Mucosa of rectum (tissue), 2 donors: ENCODE results near the gene LGALS9B.
"Not testable (repeated sequence)": the region's sequence is repeated elsewhere in the genome, so short reads cannot be mapped to it uniquely, and the experiment has no call there.

ENCODE experiments used
- H3K27ac ChIP-seq, 2 donors: one replicate each; pipeline ENCODE4 v1.7.0; 2013; ENCODE audit warnings: inconsistent platforms in 2 of 2, low read depth in 2 of 2, low read length in 2 of 2
- H3K27me3 ChIP-seq, 2 donors: one replicate each; pipeline ENCODE4 v1.7.0; 2013; ENCODE audit warnings: low read length in 2 of 2; ENCODE audit not compliant: control insufficient read depth in 2 of 2, insufficient read depth in 2 of 2
- H3K36me3 ChIP-seq, 2 donors: one replicate each; pipeline ENCODE4 v1.7.0; 2013; ENCODE audit warnings: low read length in 2 of 2; ENCODE audit not compliant: control insufficient read depth in 2 of 2, insufficient read depth in 2 of 2
- H3K4me1 ChIP-seq, 2 donors: one replicate each; pipeline ENCODE4 v1.7.0; 2013; ENCODE audit warnings: low read length in 2 of 2, mild to moderate bottlenecking in 1 of 2; ENCODE audit not compliant: control insufficient read depth in 2 of 2, insufficient read depth in 2 of 2
- H3K4me3 ChIP-seq, 2 donors: one replicate each; pipeline ENCODE4 v1.7.0; 2013; ENCODE audit warnings: low read length in 2 of 2
- H3K9ac ChIP-seq, 2 donors: one replicate each; pipeline ENCODE4 v1.7.0; 2013; ENCODE audit warnings: low read length in 2 of 2, low read depth in 1 of 2, mild to moderate bottlenecking in 1 of 2
- H3K9me3 ChIP-seq, 2 donors: one replicate each; pipeline ENCODE4 v1.7.0; 2013; ENCODE audit warnings: low read length in 2 of 2; ENCODE audit not compliant: control insufficient read depth in 2 of 2
- donor health status: healthy.
- donor health status: Normal muscosa, but diverticular disease.

Gene LGALS9B

GRCh38 chr17:20418838-20419237 is 48.5 kb downstream of the LGALS9B start:
- not testable (repeated sequence) for H3K36me3 ChIP-seq, H3K27ac ChIP-seq, H3K4me1 ChIP-seq, H3K9me3 ChIP-seq, H3K4me3 ChIP-seq, H3K27me3 ChIP-seq, H3K9ac ChIP-seq

- H3K36me3 ChIP-seq, H3K4me1 ChIP-seq, H3K27me3 ChIP-seq, H3K9ac ChIP-seq, H3K9me3 ChIP-seq, H3K4me3 ChIP-seq, H3K27ac ChIP-seq: not testable (repeated sequence)
Observed at GRCh38 chr17:20417492-20418080, 49.8 kb downstream of the LGALS9B start.

- not testable (repeated sequence) for H3K36me3 ChIP-seq, H3K9me3 ChIP-seq, H3K9ac ChIP-seq
Observed at GRCh38 chr17:20416381-20416911, 50.9 kb downstream of the LGALS9B start.

GRCh38 chr17:20415479-20415878 is 51.9 kb downstream of the LGALS9B start:
- H3K27ac ChIP-seq, H3K4me1 ChIP-seq, H3K27me3 ChIP-seq, H3K36me3 ChIP-seq, H3K9ac ChIP-seq, H3K4me3 ChIP-seq, H3K9me3 ChIP-seq: not testable (repeated sequence)

More at GRCh38 chr17:20416381-20416911, 50.9 kb downstream of the LGALS9B start:
- not testable (repeated sequence) for H3K27me3 ChIP-seq, H3K27ac ChIP-seq, H3K4me1 ChIP-seq, H3K4me3 ChIP-seq

- H3K36me3 ChIP-seq, H3K27me3 ChIP-seq, H3K4me1 ChIP-seq, H3K4me3 ChIP-seq, H3K9ac ChIP-seq, H3K9me3 ChIP-seq, H3K27ac ChIP-seq: not testable (repeated sequence)
Observed at GRCh38 chr17:20401306-20402022, 65.9 kb downstream of the LGALS9B start.

GRCh38 chr17:20400559-20401305 is 66.6 kb downstream of the LGALS9B start:
- H3K4me1 ChIP-seq, H3K9me3 ChIP-seq, H3K27ac ChIP-seq, H3K4me3 ChIP-seq, H3K36me3 ChIP-seq, H3K9ac ChIP-seq, H3K27me3 ChIP-seq: not testable (repeated sequence)
